ENCODE results near the gene INO80E.
"Not testable (repeated sequence)": the region's sequence is repeated elsewhere in the genome, so short reads cannot be mapped to it uniquely, and the experiment has no call there.

Gene INO80E, protein sequence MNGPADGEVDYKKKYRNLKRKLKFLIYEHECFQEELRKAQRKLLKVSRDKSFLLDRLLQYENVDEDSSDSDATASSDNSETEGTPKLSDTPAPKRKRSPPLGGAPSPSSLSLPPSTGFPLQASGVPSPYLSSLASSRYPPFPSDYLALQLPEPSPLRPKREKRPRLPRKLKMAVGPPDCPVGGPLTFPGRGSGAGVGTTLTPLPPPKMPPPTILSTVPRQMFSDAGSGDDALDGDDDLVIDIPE

DNA sequence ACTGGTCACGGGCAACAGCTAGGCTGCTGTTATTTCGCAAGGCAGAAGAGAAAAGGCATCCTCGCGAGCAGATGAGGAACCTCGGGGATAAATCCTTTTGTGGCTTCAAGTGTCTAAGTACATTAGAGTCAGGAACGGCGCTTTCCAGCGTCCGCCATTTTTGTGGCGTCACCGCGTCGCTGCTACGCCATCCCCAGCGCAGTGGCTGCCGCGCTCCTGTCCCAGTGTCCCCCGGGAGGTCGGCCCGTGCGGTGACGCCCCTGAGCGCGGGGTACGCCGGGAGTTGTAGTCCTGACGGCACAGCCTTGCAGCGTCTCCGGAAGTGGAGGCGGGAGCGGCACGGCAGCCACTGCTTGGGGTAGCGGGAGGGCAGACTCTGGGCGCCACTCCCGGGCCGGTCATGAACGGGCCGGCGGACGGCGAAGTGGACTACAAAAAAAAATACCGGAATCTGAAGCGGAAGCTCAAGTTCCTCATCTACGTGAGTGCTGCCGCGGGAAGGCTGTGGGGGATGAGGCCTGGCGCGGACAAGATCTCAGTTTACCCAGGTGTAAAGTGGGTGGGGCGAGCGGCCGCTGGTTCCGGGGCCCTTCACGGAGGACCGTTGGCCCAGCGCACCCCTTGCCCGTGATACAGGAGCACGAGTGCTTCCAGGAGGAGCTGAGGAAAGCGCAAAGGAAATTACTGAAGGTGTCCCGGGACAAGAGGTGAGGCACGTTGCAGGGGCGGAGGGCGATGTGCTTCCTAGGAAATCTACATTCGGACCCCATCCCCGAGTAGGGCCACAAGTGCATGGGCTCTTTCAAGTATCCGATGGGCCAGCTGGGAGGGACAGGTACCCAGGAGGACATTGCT lies at the start of gene INO80E:
Gene INO80E, plus strand, starts transcription at position 331 of the 855 bp plus-strand sequence. Its CDS starts 70 bp downstream, at position 401.
- DNase-seq, result peak; percentile 99

- DNase-seq, result no peak
Measured at GRCh38 chr16:29947897-29948296, 48.1 kb upstream of the INO80E start.

- no peak for DNase-seq
Measured at GRCh38 chr16:29950806-29951461, 45.1 kb upstream of the INO80E start.

DNA sequence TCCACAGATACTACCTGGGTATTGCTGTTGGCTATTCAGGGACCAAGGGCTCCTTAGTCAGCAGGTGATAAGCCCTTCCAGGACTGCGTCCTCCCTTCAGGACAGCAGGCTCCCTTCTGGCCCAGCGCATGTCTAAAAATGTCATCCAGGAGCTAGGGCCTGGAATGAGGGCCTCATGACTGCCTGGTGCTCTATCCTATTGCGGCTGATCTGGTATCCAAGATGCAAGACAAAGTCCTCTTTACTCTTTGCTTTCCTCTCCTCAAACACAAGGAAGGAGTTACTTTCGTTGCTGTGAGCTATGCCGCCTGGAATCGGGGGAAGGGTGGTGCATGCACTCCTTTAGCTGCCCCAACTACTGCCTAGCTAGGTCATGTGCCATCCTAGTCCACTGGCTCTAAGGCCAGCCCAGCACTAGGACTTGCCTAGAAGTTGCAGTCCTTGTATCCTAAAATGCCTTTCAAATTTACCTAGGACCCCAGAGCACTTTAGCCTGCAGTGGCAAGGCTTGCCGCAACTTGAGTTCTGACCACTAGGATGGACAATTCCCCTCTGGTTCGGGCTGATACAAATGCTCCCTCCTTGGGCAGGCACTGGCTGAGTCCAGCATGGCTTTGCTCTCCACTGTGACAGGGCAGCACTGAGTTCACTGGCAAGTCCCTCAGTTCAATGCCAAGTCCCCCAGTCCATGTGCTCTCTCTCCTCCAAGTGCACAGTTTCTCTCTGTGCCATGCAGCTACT lies 44.2 kb upstream of the INO80E start:
- DNase-seq, result no peak

DNA sequence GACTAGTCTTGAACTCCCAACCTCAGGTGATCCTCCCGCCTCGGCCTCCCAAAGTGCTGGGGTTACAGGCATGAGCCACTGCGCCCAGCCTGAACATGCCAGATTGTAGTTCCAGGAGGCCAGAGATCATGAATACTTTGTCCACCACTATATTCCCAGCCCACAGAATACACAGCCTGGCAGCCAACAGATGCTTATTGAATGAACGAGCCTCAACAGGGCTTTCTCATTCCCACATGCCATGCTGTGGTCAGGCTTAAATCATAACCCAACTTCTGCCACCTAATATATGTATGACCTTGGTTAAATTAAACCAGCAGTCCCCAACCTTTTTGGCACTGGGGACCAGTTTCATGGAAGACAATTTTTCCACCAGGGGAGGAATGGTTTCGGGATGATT lies 37.3 kb upstream of the INO80E start:
- no peak for DNase-seq

- no peak for DNase-seq
Measured at GRCh38 chr16:29959293-29959692, 36.7 kb upstream of the INO80E start.

DNA sequence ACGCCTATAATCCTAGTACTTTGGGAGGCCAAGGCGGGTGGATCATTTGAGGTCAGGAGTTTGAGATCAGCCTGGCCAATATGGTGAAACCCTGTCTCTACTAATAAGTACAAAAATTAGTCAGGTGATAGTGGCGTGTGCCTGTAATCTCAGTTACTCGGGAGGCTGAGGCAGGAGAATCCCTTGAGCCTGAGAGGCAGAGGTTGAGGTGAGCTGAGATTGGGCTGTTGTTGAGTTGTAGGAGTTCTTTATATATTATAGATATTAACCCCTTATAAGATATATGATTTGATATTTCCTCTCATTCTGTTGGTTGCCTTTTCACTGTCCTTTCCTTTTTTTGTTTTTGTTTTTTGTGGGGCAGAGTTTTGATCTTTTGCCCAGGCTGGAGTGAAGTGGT lies 36.2 kb upstream of the INO80E start:
- DNase-seq, result not testable (repeated sequence)

DNA sequence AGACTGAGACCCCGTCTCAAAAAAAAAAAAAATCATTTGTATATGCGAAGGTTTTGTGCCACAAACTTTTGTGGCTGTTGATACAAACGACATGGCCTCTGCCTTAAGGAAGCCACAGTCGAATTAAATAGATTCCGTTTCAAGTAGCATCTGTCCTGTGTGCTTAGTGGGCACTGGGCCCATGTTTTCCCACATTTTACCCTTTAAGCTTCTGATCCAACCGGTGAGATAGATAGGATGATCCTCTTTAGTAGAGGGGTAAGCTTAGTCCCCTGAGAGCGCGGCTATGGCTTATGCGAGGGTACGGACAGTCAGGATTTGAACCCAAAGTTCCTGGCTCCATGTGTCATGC lies 34.9 kb upstream of the INO80E start:
- no peak for DNase-seq

- DNase-seq, result peak; percentile 97
Measured at GRCh38 chr16:29961479-29962343, 34.3 kb upstream of the INO80E start, which contains the start of gene TMEM219. Gene TMEM219 (plus strand): TSS chr16:29962079. CDS start chr16:29963144, 1,065 bp downstream.

DNA sequence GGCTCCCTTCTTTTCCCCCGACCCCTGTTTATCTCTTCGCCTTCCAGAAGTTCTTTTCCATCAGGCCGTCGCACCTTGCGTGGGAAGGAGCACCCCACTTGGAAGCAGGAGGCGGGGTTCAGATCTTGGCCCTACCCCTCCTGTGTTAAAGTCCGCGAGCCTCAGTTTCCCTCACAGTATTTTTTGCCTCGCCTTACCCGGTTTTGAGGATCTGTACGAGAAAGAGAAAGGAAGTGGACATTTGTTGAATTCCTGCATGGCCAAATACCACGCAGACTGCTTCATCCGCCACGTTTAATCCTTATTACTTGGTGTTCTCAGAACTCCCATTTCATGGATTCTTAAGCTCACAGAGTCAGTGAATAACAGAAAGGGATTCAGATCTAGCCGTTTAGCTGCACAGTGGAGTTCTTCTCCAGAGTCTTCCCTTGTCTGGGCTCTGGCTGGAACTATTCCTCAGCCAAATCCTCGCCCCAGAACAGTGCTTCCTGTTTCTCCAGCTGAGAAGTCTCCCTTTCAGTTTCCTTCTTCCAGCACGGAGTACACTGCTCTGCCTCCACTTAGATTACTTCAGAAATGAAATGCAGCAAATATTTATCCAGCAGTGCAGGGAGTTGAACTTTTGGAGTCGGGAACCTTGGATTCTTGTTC lies 33.6 kb upstream of the INO80E start:
- DNase-seq, result peak; percentile 74

- DNase-seq, result no peak
Measured at GRCh38 chr16:29963021-29963743, 32.9 kb upstream of the INO80E start.

GRCh38 chr16:29968205-29968604 lies 27.8 kb upstream of the INO80E start:
- no peak for DNase-seq

DNA sequence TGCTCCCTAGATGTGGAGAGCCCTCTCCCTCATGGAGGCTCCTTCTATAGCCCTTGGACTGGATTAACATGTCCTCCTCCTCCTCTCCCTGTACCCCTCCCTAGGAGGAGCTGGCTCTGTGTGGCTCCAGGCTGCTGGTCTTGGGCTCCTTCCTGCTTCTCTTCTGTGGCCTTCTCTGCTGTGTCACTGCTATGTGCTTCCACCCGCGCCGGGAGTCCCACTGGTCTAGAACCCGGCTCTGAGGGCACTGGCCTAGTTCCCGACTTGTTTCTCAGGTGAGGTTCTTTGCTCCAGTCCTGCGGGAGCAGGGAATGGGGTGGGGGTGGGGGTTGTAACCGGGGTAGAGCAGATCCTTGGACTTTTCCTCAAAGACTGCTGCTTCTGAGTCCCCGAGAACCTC lies 24.7 kb upstream of the INO80E start:
- no peak for DNase-seq

GRCh38 chr16:29972500-29972899 lies 23.5 kb upstream of the INO80E start:
- DNase-seq, result no peak

- no peak for DNase-seq
Measured at GRCh38 chr16:29972992-29973383, 23.1 kb upstream of the INO80E start.

- peak; percentile 100 for DNase-seq
Measured at GRCh38 chr16:29973384-29974246, 22.4 kb upstream of the INO80E start, which contains the start of gene TAOK2. Gene TAOK2 (plus strand): TSS chr16:29973868. CDS start chr16:29977773, 3,905 bp downstream.

DNA sequence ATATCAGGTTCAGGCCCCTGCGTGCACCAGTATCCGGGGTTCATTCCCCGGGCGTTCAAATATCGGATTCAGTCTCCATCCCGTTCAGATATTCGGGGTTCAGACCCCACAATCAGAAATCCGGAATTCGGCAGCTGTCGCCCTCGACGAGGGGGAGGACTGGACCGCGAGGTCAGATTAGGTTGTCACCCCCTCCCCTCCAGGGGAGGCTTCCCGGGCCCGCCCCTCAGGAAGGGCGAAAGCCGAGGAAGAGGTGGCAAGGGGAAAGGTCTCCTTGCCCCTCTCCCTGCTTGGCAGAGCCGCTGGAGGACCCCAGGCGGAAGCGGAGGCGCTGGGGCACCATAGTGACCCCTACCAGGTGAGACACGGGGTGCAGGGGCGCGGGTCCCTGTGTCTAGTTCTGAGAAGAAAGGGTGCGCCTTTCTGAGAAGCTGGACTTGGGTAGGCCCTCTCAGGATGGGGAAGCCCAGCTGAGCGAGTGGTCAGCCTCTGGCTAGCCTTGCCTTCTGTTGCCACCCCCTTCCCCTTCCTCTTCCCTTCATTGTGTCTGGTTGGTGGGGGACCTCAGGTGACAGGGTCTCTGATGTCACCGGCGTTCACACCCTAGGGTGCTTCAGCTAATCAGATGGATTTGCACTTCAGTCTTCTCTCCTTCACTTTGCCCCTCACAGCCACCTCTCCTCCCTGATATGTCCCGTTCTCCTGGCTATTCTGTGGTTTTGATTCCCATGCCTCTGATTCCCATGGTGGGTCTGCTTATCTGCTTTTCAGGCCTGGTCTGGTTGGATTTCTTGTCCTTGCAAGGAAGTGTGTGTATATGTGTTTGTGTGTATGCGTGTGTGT lies 21.5 kb upstream of the INO80E start:
- DNase-seq, result peak; percentile 70

DNA sequence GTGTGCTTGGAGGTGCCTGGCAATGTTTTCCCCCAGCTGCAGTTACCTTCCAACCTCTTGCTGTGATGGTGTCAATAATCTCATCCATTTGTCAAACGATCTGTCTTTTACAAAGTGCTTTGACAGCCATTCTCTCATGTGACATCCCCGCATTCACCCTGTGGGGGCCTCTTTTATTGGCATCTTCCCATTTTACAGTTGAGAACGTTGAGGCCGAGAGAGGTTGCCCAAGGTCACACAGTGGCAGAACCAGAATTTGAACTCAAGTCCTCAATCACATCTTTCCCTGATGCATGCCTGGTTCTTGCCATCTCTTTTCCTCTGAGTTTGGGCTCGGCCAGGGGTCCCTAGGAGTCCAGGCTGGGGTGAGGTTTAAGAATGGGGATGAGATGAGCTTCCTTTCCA lies 20.9 kb upstream of the INO80E start:
- no peak for DNase-seq

Data from OCI-M1 (cell line).